Measurements from ENCODE around the gene HACE1. TPM values are rescaled to one million over a fixed set of nuclear protein-coding genes. Genes with fewer than 3 reads are reported as not detected.
"Not testable (repeated sequence)": the region's sequence is repeated elsewhere in the genome, so short reads cannot be mapped to it uniquely, and the experiment has no call there.

The HACE1 gene
- total and polyA plus RNA-seq, 2 experiments from 2014 or later: 6.9 to 14.5 TPM

DNA sequence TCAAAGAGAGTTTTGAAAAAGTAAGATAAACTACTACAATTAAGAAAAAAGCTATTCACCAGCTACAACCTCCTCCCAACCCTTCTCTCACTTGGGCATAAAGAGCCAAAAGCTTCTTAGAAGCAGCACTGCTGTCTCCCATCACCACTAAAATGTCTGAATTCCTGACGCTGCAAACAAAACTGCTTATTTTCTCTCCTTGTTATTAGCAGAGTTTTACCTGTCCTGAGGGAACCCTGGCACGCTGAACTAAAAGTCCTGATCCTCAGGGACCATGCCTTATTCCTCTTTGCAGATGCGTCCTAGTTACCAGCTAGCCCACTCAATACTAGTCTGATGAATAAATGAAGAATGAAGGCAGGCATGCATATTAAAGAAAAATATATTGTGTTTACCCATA lies 1.1 kb downstream of the HACE1 start:
- 3% methylated on average over 3 of the region's 3 CpGs for WGBS (ENCODE audit: low lambda C conversion rate, missing lambda C conversion rate)
- Histone ChIP-seq H4K20me1 (ENCODE audit: insufficient read depth, poor library complexity, severe bottlenecking) (no peaks in the 10 kb centered on the region), H3K4me2 (peak overlapping the region; percentile 85), H3K4me3 (peak overlapping the region; percentile 86), H3K79me2 (peaks cover 30% of the 10 kb centered on the region), H3K9me3 (ENCODE audit: low read depth) (no peaks in the 10 kb centered on the region), H3K9me2 (replicated peaks; ENCODE audit: insufficient read depth) (no peaks in the 10 kb centered on the region), H2AFZ (peak overlapping the region; percentile 86), H3K4me1 (ENCODE audit: insufficient read depth) (peaks cover 9% of the 10 kb centered on the region), H3K27ac (peak overlapping the region; percentile 7), H3K27me3 (no peaks in the 10 kb centered on the region), H3K36me3 (replicated peaks; ENCODE audit: insufficient read depth, low read depth) (no peaks in the 10 kb centered on the region)
- TF ChIP-seq EZH2 (IDR thresholded peaks at IDR 0.05; ENCODE audit: borderline replicate concordance) (no peak), EZH2phosphoT487 (IDR thresholded peaks at IDR 0.05; ENCODE audit: low read depth, severe bottlenecking, unreplicated experiment) (no peak)
- TF ChIP-seq, protein P1, sequence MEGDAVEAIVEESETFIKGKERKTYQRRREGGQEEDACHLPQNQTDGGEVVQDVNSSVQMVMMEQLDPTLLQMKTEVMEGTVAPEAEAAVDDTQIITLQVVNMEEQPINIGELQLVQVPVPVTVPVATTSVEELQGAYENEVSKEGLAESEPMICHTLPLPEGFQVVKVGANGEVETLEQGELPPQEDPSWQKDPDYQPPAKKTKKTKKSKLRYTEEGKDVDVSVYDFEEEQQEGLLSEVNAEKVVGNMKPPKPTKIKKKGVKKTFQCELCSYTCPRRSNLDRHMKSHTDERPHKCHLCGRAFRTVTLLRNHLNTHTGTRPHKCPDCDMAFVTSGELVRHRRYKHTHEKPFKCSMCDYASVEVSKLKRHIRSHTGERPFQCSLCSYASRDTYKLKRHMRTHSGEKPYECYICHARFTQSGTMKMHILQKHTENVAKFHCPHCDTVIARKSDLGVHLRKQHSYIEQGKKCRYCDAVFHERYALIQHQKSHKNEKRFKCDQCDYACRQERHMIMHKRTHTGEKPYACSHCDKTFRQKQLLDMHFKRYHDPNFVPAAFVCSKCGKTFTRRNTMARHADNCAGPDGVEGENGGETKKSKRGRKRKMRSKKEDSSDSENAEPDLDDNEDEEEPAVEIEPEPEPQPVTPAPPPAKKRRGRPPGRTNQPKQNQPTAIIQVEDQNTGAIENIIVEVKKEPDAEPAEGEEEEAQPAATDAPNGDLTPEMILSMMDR (IDR thresholded peaks at IDR 0.05; ENCODE audit: poor library complexity): no peak
- peak; percentile 6 for DNase-seq (ENCODE audit: low spot score)

- Histone ChIP-seq H3K9me3 (ENCODE audit: low read depth) (no peaks in the 10 kb centered on the region), H3K4me2 (no peak overlapping the region), H3K9me2 (replicated peaks; ENCODE audit: insufficient read depth) (no peaks in the 10 kb centered on the region), H3K79me2 (peaks cover 32% of the 10 kb centered on the region), H3K4me3 (no peak overlapping the region), H2AFZ (no peak overlapping the region), H3K27ac (no peak overlapping the region), H3K36me3 (replicated peaks; ENCODE audit: insufficient read depth, low read depth) (no peaks in the 10 kb centered on the region), H3K4me1 (ENCODE audit: insufficient read depth) (peaks cover 9% of the 10 kb centered on the region), H4K20me1 (ENCODE audit: insufficient read depth, poor library complexity, severe bottlenecking) (no peaks in the 10 kb centered on the region), H3K27me3 (no peaks in the 10 kb centered on the region)
- TF ChIP-seq EZH2 (IDR thresholded peaks at IDR 0.05; ENCODE audit: borderline replicate concordance) (no peak), EZH2phosphoT487 (IDR thresholded peaks at IDR 0.05; ENCODE audit: low read depth, severe bottlenecking, unreplicated experiment) (no peak)
- TF ChIP-seq, protein P1 (IDR thresholded peaks at IDR 0.05; ENCODE audit: poor library complexity): no peak
- DNase-seq (ENCODE audit: low spot score): no peak
- WGBS (ENCODE audit: low lambda C conversion rate, missing lambda C conversion rate): 27% methylated on average over 2 of the region's 2 CpGs
These were observed 4.2 kb downstream of the HACE1 start for GRCh38 chr6:104855507-104855906.

DNA sequence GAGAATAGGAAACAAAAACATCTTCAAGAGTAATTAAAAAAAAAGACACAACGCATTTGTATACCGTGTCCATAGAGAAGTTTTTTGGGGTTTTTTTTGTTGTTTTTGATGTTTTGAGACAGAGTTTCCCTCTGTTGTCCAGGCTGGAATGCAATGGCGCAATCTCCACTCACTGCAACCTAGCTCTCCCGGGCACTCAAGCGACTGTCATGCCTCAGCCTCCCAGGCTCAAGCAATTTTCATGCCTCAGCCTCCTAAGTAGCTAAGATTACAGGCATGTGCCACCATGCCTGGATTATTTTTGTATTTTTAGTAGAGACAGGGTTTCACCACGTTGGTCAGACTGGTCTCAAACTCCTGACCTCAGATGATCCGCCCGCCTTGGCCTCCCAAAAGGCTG lies 12.0 kb downstream of the HACE1 start:
- DNase-seq (ENCODE audit: low spot score); H3K4me1 ChIP-seq (ENCODE audit: insufficient read depth); H2AFZ ChIP-seq; H3K4me3 ChIP-seq; H3K9me2 ChIP-seq (replicated peaks; ENCODE audit: insufficient read depth); H3K9me3 ChIP-seq (ENCODE audit: low read depth); H4K20me1 ChIP-seq (ENCODE audit: insufficient read depth, poor library complexity, severe bottlenecking); H3K4me2 ChIP-seq; H3K27me3 ChIP-seq; H3K27ac ChIP-seq; H3K36me3 ChIP-seq (replicated peaks; ENCODE audit: insufficient read depth, low read depth); H3K79me2 ChIP-seq: not testable (repeated sequence)
- WGBS (ENCODE audit: low lambda C conversion rate, missing lambda C conversion rate): 98% methylated on average over 8 of the region's 8 CpGs

DNA sequence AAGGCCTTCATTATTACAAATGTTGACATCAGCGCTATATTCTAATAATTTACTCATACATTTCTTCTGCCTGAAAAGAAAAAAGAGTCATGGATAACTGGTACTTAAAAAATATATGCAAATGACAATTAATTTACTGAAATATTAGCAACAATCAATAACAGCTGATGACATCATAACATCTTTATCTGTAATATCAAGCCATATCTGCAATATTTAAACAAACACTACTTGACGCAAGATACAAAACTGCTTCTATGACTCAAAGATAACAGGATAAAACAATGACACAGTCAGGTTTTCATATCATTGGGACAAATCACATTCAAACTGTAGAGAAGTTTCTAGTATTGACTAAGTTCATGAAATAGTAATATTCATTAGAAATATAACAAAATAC lies 16.5 kb downstream of the HACE1 start:
- H3K79me2 ChIP-seq: no peaks in the 10 kb centered on the region
- 85% methylated on average over 2 of the region's 2 CpGs for WGBS (ENCODE audit: low lambda C conversion rate, missing lambda C conversion rate)
- H3K36me3 ChIP-seq (replicated peaks; ENCODE audit: insufficient read depth, low read depth): no peaks in the 10 kb centered on the region
- H3K27me3 ChIP-seq: no peaks in the 10 kb centered on the region
- H3K9me2 ChIP-seq (replicated peaks; ENCODE audit: insufficient read depth): no peaks in the 10 kb centered on the region
- no peak overlapping the region for H2AFZ ChIP-seq
- no peak overlapping the region for H3K4me2 ChIP-seq
- H3K4me3 ChIP-seq: no peak overlapping the region
- no peak overlapping the region for H3K27ac ChIP-seq
- H3K4me1 ChIP-seq (ENCODE audit: insufficient read depth): no peaks in the 10 kb centered on the region
- no peaks in the 10 kb centered on the region for H3K9me3 ChIP-seq (ENCODE audit: low read depth)
- no peak for DNase-seq (ENCODE audit: low spot score)
- H4K20me1 ChIP-seq (ENCODE audit: insufficient read depth, poor library complexity, severe bottlenecking): no peaks in the 10 kb centered on the region
- TF ChIP-seq EZH2phosphoT487 (IDR thresholded peaks at IDR 0.05; ENCODE audit: low read depth, severe bottlenecking, unreplicated experiment) (no peak), EZH2 (IDR thresholded peaks at IDR 0.05; ENCODE audit: borderline replicate concordance) (no peak)
- TF ChIP-seq, protein P1 (IDR thresholded peaks at IDR 0.05; ENCODE audit: poor library complexity): no peak
